ENCODE data around the gene LZTR1.
A peak's percentile ranks its signal among the peaks of the same experiment; 100 is the strongest.
"Not testable (repeated sequence)": the region's sequence is repeated elsewhere in the genome, so short reads cannot be mapped to it uniquely, and the experiment has no call there.

Gene LZTR1

DNA sequence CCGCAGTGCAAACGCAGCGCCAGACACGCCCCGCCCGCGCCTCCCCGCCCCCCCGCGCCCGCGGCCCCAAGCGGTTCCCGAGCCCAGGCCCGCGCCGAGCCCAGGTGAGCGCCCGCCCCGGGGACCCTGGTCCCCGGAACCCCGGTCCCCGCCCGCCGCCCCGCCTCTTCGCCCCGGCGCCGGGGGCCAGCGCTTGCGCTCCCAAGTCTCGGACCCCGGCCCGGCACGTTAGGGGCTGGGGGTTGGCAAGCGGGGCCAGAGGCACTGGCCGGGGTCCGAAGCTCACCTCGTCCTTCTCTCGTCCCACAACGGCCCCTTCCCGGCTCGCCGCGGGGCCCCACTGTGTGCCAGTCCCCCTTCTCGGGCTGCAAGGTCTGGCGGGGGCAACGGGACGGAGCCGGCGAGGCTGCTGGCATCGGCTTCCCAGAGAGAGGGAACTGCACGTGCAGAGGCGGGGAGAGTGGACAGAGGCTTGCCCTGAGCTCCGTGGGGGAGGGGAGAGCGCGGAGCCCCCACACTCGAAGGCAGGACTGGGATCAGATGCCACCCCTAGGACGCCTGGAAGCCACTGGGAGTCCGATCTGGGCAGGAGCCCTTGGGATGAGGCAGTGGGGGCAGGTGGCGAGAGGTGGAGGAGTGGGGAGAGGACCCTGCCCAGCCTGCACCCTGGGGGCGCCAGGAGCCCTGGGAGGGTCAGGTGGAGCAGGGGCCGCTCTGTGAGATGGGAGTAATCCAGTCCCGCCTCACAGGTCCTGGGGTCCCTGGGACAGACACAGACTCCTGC is 16.8 kb upstream of the LZTR1 start:
- H3K4me3 ChIP-seq (ENCODE audit: low read depth, low read length), result peak overlapping the region; percentile 13

GRCh38 chr22:20965888-20966855 is 15.9 kb upstream of the LZTR1 start:
- no peak overlapping the region for H3K4me3 ChIP-seq (ENCODE audit: low read depth, low read length)

DNA sequence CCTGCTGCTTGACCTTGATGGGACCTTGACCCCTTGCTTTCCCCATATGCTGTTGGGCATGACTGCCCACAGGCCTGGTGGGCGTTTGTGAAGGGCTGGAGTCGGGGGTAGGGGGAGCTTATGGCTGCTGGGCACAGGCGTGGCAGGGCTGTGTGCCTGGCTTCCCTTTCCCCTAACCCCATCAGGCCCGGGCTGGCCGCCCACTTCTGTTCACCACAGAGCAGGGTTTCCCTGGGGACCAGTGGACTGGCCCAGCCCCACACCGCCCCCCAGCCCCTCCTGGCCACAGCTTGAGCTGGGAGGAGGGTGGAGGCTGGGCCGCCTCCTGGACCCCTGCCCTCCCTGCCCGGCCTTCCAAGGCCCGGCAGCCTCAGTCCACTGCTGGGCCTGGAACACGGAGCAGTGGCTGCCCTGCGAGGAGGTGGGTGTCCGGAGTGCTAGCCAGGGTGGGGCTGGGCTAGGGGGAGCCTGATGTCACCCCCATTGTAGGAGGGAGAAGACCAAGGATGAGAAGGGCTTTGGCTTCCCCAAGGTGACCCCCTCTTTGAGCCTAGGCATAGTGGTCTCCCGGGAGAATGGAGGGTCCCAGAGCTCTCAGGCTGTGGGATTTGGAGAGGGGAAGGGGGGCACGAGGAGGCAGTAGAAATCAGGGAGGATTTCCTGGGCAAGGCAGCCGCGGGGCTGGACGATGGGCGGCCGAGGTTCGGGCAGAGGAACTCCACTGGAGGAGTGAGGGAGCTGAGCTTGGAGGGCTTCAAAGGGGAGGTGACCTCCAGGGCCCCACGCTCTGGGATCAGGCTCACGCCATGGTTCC is 15.0 kb upstream of the LZTR1 start, which contains the start of gene AIFM3:
Gene AIFM3 (plus strand): TSS at position 373 of the 814 bp plus-strand sequence. CDS start 690 bp downstream, outside the sequence.
- no peak within 1 kb of the TSS for H3K4me3 ChIP-seq (ENCODE audit: low read depth, low read length)

DNA sequence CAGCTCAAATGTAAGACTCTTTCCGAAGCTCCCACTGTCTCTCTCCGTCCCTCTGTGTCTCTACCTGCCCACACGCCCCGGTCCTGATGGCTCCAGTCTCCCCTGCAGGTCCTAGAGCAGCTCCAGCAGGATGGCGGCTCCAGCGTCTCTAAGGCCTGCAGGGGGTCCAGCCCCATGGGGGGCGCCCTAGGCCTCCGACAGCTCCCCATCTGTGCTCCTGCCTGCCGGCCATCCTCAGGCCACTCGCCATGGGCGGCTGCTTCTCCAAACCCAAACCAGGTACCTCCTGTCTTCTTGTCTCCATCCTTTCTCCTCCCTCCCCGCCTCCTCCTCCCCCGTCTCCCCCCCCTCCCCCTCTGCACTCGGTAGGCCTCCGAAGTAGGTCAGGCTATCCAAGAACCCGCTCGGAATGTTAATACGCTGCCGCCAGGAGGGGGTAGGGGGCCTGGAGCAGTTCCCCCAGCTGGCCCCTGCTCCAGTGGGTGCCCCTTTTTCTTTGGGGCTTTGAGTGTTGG is 14.3 kb upstream of the LZTR1 start:
- no peak overlapping the region for H3K4me3 ChIP-seq (ENCODE audit: low read depth, low read length)

- H3K4me3 ChIP-seq (ENCODE audit: low read depth, low read length), result no peak overlapping the region
Observed at GRCh38 chr22:20968281-20968977, 13.7 kb upstream of the LZTR1 start.

- H3K4me3 ChIP-seq (ENCODE audit: low read depth, low read length), result no peak overlapping the region
Observed at GRCh38 chr22:20970939-20971657, 11.0 kb upstream of the LZTR1 start.

DNA sequence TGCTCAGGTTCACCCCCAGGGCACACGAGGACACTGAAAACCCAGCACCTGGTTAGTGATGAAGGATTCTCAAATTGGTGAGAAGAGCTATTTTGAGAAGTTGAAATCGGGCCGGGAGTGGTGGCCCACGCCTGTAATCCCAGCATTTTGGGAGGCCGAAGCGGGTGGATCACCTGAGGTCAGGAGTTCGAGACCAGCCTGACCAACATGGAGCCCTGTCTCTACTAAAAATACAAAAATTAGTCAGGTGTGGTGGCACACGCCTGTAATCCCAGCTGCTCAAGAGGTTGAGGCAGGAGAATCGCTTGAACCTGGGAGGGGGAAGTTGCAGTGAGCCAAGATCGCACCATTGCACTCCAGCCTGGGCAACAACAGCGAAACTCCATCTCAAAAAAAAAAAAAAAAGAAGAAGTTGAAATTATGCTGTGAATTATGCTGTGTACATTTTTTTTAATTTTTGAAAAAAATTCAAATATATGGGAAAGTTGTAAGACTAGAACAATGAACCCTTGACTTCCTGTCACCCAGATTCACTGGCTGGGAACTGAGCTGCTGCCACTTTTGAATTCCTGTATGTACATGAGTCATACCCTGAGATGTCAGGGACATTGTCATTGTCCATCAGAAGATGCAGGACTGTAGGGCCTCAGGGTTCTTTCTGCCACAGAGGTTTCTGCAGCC is 9.9 kb upstream of the LZTR1 start:
- H3K4me3 ChIP-seq (ENCODE audit: low read depth, low read length), result not testable (repeated sequence)

- H3K4me3 ChIP-seq (ENCODE audit: low read depth, low read length), result no peak overlapping the region
Observed at GRCh38 chr22:20972933-20973577, 9.0 kb upstream of the LZTR1 start.

- no peak overlapping the region for H3K4me3 ChIP-seq (ENCODE audit: low read depth, low read length)
Observed at GRCh38 chr22:20973634-20974286, 8.3 kb upstream of the LZTR1 start.

DNA sequence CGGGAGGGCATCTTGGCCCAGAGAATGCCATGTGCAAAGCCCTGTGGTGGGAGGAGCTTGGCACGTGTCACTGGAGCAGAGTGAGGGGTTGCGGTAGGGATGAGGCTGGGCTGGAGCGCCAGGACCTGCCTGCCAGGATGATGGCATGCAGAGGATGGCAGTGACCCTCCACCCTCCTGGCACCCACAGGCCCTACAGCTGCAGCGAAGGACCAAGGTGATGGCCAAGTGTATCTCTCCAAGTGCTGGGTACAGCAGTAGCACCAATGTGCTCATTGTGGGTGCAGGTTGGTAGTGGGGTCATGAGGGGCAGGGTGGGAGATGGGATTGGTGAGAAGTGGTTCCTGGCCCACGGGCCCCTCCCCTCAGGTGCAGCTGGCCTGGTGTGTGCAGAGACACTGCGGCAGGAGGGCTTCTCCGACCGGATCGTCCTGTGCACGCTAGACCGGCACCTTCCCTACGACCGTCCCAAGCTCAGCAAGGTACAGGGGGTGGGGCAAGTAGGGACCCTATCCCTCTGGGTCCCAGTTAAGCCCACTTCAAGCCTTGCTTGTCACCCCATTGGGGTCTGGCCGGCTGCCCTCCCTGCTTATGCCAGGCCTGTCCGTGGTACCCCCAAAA is 7.7 kb upstream of the LZTR1 start:
- H3K4me3 ChIP-seq (ENCODE audit: low read depth, low read length), result no peak overlapping the region

- H3K4me3 ChIP-seq (ENCODE audit: low read depth, low read length), result no peak overlapping the region
Observed at GRCh38 chr22:20975541-20976290, 6.4 kb upstream of the LZTR1 start.

DNA sequence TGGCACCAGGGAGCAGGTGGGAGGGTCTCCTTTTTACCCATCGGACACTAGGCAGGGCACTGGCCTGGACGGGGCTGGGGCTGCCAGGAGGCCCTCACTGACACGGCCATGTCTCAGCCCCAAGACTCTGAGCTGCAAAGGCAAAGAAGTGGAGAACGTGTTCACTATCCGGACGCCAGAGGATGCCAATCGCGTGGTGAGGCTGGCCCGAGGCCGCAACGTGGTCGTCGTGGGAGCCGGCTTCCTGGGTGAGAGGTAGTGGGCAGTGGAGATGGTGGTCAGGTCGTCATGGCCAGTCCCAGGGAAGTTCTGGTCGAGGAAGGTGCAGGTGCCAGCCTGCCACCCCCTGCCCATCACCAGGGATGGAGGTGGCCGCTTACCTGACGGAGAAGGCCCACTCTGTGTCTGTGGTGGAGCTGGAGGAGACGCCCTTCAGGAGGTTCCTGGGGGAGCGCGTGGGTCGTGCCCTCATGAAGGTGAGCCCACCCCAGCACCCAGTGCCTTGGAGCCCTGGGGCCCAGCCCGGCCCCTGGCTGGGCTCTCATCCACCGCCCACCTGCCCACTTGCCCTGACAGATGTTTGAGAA is 5.7 kb upstream of the LZTR1 start:
- no peak overlapping the region for H3K4me3 ChIP-seq (ENCODE audit: low read depth, low read length)

GRCh38 chr22:20977019-20977418 is 5.1 kb upstream of the LZTR1 start:
- H3K4me3 ChIP-seq (ENCODE audit: low read depth, low read length), result no peak overlapping the region

- H3K4me3 ChIP-seq (ENCODE audit: low read depth, low read length), result no peak overlapping the region
Observed at GRCh38 chr22:20977516-20978170, 4.5 kb upstream of the LZTR1 start.

DNA sequence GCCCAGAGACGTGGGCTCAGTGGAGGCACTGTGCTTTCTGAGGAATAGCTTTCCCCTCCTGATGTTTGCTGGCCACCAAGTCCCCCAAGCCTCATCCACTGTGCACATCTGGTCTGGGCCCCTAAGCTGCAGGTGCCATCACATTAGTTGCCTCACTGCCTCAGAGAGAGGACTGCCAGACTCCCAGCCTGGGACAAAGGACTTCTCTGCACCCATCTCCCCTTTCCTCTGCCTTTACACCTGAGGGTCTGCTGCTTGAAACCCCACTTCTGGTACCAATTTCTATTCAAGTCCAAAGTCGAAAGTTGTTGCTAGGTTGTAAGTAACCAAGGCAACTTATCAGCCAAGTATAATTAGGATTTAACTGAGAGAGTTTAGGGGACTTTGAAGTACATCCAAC is 3.7 kb upstream of the LZTR1 start:
- H3K4me3 ChIP-seq (ENCODE audit: low read depth, low read length), result no peak overlapping the region
